Stomach smooth muscle (tissue), 2 donors: ENCODE data around the gene DUSP22.

ENCODE experiments used
- H3K27ac ChIP-seq: one replicate; pipeline ENCODE4 v1.7.0; 2013; ENCODE audit warnings: mild to moderate bottlenecking, low read length, inconsistent platforms
- H3K27me3 ChIP-seq, 2 donors: one replicate each; pipeline ENCODE4 v1.7.0; 2013; ENCODE audit warnings: low read length in 2 of 2; ENCODE audit not compliant: insufficient read depth in 2 of 2, control insufficient read depth in 1 of 2
- H3K36me3 ChIP-seq, 2 donors: one replicate each; pipeline ENCODE4 v1.7.0; 2013; ENCODE audit warnings: low read length in 2 of 2; ENCODE audit not compliant: control insufficient read depth in 2 of 2, insufficient read depth in 2 of 2
- H3K4me1 ChIP-seq: one replicate; pipeline ENCODE4 v1.7.0; 2013; ENCODE audit warnings: low read length; ENCODE audit not compliant: control insufficient read depth, insufficient read depth
- H3K4me3 ChIP-seq, 2 donors: one replicate each; pipeline ENCODE4 v1.7.0; 2013; ENCODE audit warnings: low read length in 2 of 2
- H3K9ac ChIP-seq, 2 donors: one replicate each; pipeline ENCODE4 v1.7.0; 2013; ENCODE audit warnings: low read length in 2 of 2, mild to moderate bottlenecking in 1 of 2
- H3K9me3 ChIP-seq, 2 donors: one replicate each; pipeline ENCODE4 v1.7.0; 2013; ENCODE audit warnings: low read length in 2 of 2; ENCODE audit not compliant: control insufficient read depth in 2 of 2
- donor health status: healthy.
- donor health status: Pancreatic carcinoma.

Gene DUSP22

DNA sequence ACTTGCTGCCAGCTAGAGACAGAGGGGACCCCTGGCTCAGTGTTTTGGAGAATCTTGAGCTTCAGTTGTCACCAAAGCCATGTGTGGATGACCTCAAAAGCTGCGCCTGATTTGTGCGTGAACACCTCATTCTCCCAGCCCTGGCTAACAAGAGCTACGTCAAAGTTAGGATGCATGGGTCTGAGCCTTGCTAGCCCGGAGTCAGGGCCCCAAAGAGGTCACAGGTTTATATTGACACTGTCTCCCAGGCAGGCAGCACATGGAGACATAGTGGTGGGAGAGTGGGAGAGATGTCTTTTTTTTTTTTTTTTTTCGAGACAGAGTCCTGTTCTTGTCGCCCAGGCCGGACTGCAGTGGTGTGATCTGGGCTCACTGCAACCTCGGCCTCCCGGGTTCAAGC lies 36.1 kb upstream of the DUSP22 start:
- H3K36me3 ChIP-seq = no peaks in the 10 kb centered on the region
- no peaks in the 10 kb centered on the region for H3K4me1 ChIP-seq
- H3K27me3 ChIP-seq = no peaks in the 10 kb centered on the region
- no peak overlapping the region for H3K27ac ChIP-seq
- no peaks in the 10 kb centered on the region for H3K9me3 ChIP-seq
- H3K9ac ChIP-seq = no peak overlapping the region
- no peak overlapping the region for H3K4me3 ChIP-seq

DNA sequence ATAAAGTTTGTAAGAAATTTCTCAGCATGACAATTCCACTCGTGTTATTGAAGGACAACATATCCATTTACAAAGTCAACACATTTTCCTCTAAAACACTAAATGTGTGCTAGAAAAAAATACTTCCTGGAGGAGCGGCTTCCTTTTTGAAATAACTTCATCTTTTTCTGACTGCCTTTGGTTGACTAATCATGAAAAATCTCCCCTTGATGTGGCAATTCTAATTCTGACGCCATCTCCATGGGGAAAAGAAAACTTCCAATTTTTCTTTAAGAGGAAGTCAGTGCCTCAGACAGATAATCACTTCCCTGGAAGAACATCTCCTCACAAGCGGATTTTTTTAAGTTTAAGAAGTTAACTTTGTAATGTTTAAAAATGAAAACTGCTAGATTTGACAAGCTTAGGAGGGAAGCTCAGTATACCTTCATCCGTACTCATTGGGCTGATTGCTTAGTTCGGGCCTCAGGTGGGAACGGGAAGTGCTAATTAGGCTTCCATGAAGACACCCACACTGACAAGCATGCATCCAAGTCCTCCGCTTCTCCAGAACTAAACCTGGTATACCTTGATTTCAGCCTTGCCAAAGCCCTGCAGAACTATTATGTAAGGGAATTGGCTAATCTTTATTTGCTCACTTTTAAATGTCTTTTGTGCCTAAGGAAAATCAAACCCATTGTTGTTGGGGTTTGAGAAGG lies 35.1 kb upstream of the DUSP22 start:
- no peak overlapping the region for H3K9ac ChIP-seq
- no peaks in the 10 kb centered on the region for H3K27me3 ChIP-seq
- no peak overlapping the region for H3K4me3 ChIP-seq
- no peaks in the 10 kb centered on the region for H3K4me1 ChIP-seq
- H3K9me3 ChIP-seq = no peaks in the 10 kb centered on the region
- H3K36me3 ChIP-seq = no peaks in the 10 kb centered on the region
- H3K27ac ChIP-seq = no peak overlapping the region

DNA sequence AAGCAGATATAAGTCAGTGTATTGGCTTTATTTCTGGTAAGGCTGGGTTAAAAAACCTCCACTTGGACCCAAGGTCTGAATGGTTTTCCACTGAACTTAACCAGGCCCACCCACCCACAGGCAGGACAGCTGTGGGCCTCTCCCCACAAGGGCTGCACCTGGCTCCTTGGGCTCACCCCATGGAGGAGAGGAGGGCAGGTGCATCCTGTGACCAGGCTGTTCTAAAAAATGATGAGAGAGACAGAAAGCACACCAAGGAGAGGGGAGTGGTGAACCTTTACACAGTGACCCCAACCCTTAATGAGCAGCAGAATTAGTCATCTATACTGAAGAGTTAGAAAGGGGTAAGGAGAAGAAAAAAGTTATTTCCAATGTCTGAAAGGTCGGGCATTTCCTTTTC lies 34.5 kb upstream of the DUSP22 start:
- Histone ChIP-seq H3K4me1 (no peaks in the 10 kb centered on the region), H3K27me3 (no peaks in the 10 kb centered on the region), H3K36me3 (no peaks in the 10 kb centered on the region), H3K4me3 (no peak overlapping the region), H3K9ac (no peak overlapping the region), H3K9me3 (no peaks in the 10 kb centered on the region), H3K27ac (no peak overlapping the region)

DNA sequence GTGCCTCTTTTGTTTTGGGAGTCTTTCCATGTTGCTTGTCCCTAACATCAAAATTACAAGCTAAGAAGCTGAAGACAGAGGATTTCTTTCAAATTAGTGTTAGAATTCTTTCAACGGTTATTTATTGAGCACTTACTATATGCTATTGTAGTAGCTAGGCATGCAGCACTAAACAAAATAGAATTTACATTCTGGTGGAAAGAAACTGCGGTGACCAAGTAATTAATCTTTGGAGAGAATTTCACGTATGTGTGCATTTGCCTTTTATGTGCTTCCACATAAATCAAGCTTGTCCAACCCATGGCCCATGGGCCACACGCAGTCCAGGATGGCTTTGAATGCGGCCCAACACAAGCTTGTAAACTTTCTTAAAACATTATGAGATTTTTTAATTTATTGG lies 33.0 kb upstream of the DUSP22 start:
- Histone ChIP-seq H3K27me3 (no peaks in the 10 kb centered on the region), H3K36me3 (no peaks in the 10 kb centered on the region), H3K4me1 (no peaks in the 10 kb centered on the region), H3K9me3 (no peaks in the 10 kb centered on the region), H3K27ac (no peak overlapping the region), H3K9ac (no peak overlapping the region), H3K4me3 (no peak overlapping the region)

DNA sequence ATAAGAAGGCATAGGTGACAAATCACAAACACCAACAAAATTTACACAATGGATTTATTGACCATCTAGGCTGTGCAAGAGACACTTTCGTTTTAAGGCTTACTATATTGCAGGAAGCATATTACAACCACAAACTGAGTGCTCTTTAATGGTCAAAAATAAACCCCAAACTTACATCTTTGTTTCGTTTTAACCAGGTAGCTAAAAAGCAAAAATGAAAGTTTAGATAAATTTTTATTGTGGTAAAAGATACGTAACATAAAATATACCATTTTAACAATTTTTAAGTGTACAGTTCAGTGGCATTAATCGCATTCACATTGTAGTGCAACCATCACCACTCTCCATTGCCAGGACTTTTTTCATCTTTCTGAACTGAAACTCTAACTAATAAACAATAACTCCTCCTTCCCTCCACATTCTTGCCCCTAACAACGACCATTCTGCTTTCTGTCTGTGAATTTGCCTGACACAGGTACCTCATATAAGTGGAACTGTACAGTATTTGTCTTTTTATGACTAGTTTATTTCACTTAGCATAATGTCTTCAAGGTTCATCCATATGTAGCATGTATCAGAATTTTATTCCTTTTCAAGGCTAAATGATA lies 32.3 kb upstream of the DUSP22 start:
- Histone ChIP-seq H3K27me3 (no peaks in the 10 kb centered on the region), H3K4me1 (no peaks in the 10 kb centered on the region), H3K27ac (no peak overlapping the region), H3K36me3 (no peaks in the 10 kb centered on the region), H3K9ac (no peak overlapping the region), H3K4me3 (no peak overlapping the region), H3K9me3 (no peaks in the 10 kb centered on the region)

DNA sequence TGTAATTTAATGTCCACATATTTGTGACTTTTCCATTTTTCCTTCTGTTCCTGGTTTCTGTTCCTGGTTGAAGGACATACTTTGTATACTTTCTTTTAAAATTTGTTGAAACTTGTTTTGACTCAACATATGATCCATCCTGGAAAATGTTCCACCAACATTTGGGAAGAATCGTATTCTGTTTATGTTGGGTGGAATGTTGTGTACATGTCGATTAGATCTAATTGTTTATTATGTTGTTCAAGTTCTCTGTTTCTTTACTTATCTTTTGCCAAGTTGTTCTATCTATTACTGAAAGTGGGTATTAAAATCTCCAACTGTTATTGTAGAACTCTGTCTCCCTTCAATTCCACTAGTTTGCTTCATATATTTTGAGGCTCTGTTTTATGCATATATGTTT lies 27.7 kb upstream of the DUSP22 start:
- H3K4me3 ChIP-seq = no peak overlapping the region
- H3K9ac ChIP-seq = no peak overlapping the region

DNA sequence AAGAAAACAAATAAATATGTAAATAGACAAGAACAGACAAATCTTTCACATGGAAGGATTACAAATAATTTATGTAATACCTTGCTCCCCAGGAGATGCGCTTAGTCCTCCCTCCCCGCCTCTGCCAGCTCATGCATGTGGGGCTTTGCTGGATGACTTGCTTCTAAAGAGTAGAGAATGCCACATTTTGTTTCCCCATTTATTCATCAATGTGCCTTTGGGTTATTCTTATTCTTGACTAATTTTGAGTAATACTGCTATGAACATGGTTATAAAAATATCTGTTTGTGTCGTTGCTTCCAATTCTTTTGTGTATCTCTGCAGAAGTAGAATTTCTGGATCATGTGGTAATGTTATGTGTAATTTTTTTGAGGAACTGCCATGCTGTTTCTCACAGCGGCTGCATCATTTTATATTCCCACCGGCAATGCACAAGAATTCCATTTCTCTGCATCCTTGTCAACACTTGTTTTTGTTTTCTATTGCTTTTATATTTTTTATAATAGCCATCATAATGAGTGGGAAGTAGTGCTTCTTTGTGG lies 23.8 kb upstream of the DUSP22 start:
- Histone ChIP-seq H3K36me3 (no peaks in the 10 kb centered on the region), H3K9me3 (no peaks in the 10 kb centered on the region), H3K27me3 (no peaks in the 10 kb centered on the region), H3K9ac (no peak overlapping the region), H3K4me1 (no peaks in the 10 kb centered on the region), H3K4me3 (no peak overlapping the region), H3K27ac (no peak overlapping the region)

More for the DNA sequence above, 27.7 kb upstream of the DUSP22 start:
- H3K4me1 ChIP-seq = no peaks in the 10 kb centered on the region
- no peak overlapping the region for H3K27ac ChIP-seq
- H3K9me3 ChIP-seq = no peaks in the 10 kb centered on the region
- no peaks in the 10 kb centered on the region for H3K27me3 ChIP-seq
- no peaks in the 10 kb centered on the region for H3K36me3 ChIP-seq

DNA sequence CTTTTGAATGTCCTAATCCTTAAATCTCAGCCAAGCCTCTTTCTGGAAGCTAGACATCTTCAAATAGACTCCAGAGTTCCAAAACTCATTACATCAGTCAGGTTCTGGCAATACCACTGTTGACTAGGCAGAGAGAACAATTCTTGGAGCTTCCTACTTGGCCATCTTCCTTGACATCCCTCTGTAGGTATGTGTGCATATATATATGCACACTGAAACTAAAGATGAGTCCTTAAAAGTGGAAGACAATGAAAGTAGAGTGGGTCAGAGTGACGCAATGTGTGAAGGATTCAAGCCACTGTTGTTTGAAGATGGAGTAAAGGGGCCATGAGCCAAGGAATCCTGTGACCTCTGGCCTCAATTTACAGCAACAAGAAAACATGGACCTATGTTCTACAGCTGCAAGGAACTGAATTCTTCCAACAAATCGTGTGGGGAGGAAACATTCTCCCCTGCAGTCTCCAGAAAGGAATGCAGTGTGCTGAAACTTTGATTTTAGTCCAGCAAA lies 18.7 kb upstream of the DUSP22 start:
- no peaks in the 10 kb centered on the region for H3K9me3 ChIP-seq
- peaks cover 0 to 3% of the 10 kb centered on the region in 2 donors for H3K27me3 ChIP-seq
- H3K36me3 ChIP-seq = no peaks in the 10 kb centered on the region
- H3K9ac ChIP-seq = no peak overlapping the region
- no peak overlapping the region for H3K4me3 ChIP-seq
- H3K4me1 ChIP-seq = no peaks in the 10 kb centered on the region
- no peak overlapping the region for H3K27ac ChIP-seq

DNA sequence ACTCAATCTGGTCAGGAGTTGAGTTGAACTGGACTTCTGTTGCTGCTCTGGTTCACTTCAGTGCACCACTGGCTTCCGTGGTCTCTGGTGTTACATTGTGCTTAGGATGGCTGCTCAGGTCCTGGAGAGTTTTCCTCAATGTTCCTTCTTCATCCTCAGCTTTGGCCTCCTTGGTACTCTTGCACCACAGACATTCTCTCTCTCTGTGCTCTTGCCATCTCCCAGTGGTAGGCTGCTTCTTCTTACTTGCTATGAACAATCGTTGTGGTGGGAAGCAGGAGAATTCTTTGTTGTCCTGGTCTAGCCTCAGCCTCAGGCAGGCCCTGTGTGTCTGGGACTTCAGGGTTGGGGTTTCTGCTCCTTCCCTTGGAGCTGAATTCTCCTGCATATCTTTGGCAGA lies 14.5 kb upstream of the DUSP22 start:
- H3K27me3 ChIP-seq = peaks cover 3 to 5% of the 10 kb centered on the region in 2 donors
- H3K9ac ChIP-seq = no peak overlapping the region
- H3K4me3 ChIP-seq = no peak overlapping the region
- H3K9me3 ChIP-seq = no peaks in the 10 kb centered on the region
- H3K4me1 ChIP-seq = no peaks in the 10 kb centered on the region
- no peaks in the 10 kb centered on the region for H3K36me3 ChIP-seq
- no peak overlapping the region for H3K27ac ChIP-seq

DNA sequence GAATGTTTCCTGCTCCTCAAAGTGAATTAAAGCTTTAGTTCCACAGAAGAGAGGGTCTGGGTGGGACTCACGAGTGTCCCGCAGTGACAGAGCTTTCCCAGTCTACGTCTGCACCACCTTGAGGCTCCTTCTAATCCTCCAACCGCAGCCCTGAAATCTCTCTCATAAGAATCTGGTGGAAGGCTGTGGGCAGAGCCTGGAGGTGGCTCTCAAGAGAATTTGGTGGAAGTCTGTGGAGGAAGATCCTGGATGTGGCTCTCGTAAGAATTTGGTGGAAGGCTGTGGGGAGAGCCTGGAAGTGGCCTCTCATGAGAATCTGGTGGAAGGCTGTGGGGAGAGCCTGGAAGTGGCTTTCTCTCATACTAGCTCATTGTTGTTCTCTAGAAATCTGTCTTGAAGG lies 13.8 kb upstream of the DUSP22 start:
- H3K27ac ChIP-seq = no peak overlapping the region

More for the DNA sequence above, 13.8 kb upstream of the DUSP22 start:
- Histone ChIP-seq H3K4me1 (no peaks in the 10 kb centered on the region), H3K4me3 (no peak overlapping the region), H3K9me3 (no peaks in the 10 kb centered on the region), H3K36me3 (no peaks in the 10 kb centered on the region), H3K9ac (no peak overlapping the region), H3K27me3 (peaks cover 3 to 5% of the 10 kb centered on the region in 2 donors)
